HG02571 (cell line): Measurements from ENCODE around the gene METTL23.
"Not testable (repeated sequence)": the region's sequence is repeated elsewhere in the genome, so short reads cannot be mapped to it uniquely, and the experiment has no call there.

Experiments used
- ATAC-seq: cut with Tn5 transposase; IDR thresholded peaks from one replicate; pipeline ENCODE4 v1.9.1; 2021; ENCODE audit warnings: mild to moderate bottlenecking, moderate library complexity; ENCODE audit not compliant: unreplicated experiment

The METTL23 gene

GRCh38 chr17:76734080-76734840 is 7.6 kb downstream of the METTL23 start:
- no peak for ATAC-seq

GRCh38 chr17:76735006-76735405 is 8.4 kb downstream of the METTL23 start:
- ATAC-seq = no peak

GRCh38 chr17:76735586-76736348 is 9.1 kb downstream of the METTL23 start:
- ATAC-seq = no peak

GRCh38 chr17:76736349-76737081 is 9.9 kb downstream of the METTL23 start:
- ATAC-seq = peak; percentile 5

GRCh38 chr17:76737082-76737675 is 10.5 kb downstream of the METTL23 start, which contains the start of gene SRSF2:
Gene SRSF2 (minus strand): TSS chr17:76737331. CDS start chr17:76737160, 171 bp downstream.
- peak; percentile 67 for ATAC-seq

- peak; percentile 44 for ATAC-seq
Measured at GRCh38 chr17:76737676-76738467, 11.2 kb downstream of the METTL23 start, which contains the start of gene MFSD11. Gene MFSD11 (plus strand): TSS chr17:76738119. CDS start chr17:76738353, 234 bp downstream.

- ATAC-seq = no peak
Measured at GRCh38 chr17:76738468-76738850, 11.8 kb downstream of the METTL23 start.

- ATAC-seq = not testable (repeated sequence)
Measured at GRCh38 chr17:76739568-76740115, 13.0 kb downstream of the METTL23 start.

- no peak for ATAC-seq
Measured at GRCh38 chr17:76740329-76741118, 13.9 kb downstream of the METTL23 start.

GRCh38 chr17:76742958-76743357 is 16.3 kb downstream of the METTL23 start:
- ATAC-seq = no peak

GRCh38 chr17:76744747-76745146 is 18.1 kb downstream of the METTL23 start:
- ATAC-seq = no peak

GRCh38 chr17:76745785-76746184 is 19.1 kb downstream of the METTL23 start:
- ATAC-seq = not testable (repeated sequence)

GRCh38 chr17:76747716-76748363 is 21.2 kb downstream of the METTL23 start:
- ATAC-seq = no peak

GRCh38 chr17:76748657-76749056 is 22.0 kb downstream of the METTL23 start:
- no peak for ATAC-seq

GRCh38 chr17:76751416-76751993 is 24.9 kb downstream of the METTL23 start:
- no peak for ATAC-seq

GRCh38 chr17:76752006-76752405 is 25.4 kb downstream of the METTL23 start:
- no peak for ATAC-seq

- ATAC-seq = no peak
Measured at GRCh38 chr17:76753061-76753961, 26.7 kb downstream of the METTL23 start.
